ENCODE data around the gene ATAT1.

Gene ATAT1

DNA sequence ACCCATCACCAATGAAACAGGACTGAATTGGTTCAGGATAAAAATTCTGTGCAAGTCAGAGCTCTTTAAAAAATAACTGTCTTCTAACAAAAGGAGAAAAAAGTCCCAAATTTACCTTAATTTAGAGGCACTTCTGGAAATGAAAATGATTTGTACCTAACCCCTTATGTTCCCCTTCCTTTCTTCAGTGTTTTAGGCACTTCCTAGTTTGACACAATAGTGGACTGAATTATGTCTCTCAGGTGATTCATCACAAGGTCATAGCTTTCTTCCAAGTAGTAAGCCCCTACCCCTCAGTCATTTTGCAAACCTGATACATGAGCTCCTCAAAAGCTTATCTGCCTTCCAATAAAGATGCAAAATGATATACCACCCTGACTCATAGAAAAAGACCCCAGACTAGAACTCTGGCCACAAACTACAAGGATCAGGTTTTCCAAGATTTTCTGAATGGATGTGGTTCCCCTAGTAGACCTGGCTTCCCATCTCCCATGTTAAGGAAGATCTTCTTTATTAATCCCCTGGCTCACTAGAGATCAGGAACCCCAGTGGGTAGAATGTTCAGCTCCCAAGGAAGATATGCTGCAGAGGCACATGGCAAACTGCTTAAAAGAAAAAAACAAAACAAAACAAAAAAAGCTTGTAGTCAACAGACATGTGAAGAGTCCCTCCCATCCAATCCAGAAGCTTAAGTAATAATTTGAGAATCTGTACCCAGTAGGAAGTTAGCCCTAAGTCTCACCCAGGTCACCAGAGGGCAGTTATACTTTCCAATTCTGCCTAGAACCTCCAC, 13.2 kb upstream of the ATAT1 start:
- DNase-seq = no peak

DNA sequence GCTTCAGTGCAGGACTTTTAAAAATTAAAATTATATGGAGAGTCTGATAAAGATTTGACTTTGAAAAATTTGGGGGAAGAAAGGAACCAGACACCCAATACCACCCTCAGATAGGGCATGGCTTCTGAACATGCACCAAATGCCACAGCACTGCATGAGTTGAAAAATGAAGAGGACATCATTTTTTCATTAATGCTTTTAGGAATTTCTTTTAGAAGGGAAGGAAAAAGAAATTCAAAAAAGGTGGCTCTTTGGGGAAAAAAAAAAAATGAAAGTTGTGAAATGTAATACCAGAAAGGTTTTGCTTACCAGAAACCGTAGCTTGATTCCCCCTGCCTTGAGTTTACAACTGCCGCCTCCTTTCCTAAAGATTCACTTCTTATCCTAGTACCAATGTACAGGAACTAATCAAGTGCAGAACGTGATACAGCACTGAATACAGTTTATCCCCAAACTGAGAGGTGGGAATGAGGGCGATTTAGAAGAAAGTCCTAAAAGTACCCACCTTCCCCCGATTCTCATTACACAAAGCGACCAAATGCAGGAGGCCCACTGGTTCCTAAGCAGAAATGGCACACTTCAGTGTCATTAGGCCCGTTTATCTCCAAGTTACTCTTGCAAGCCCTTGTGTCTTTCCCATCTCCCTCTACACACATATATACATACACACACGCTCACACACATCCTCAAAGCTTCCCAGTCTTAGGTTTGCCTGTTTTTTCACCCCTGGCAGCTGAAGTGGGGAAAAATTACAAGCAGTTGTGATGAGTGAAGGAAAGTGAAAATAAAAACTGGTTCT, 12.4 kb upstream of the ATAT1 start:
- DNase-seq = no peak

DNA sequence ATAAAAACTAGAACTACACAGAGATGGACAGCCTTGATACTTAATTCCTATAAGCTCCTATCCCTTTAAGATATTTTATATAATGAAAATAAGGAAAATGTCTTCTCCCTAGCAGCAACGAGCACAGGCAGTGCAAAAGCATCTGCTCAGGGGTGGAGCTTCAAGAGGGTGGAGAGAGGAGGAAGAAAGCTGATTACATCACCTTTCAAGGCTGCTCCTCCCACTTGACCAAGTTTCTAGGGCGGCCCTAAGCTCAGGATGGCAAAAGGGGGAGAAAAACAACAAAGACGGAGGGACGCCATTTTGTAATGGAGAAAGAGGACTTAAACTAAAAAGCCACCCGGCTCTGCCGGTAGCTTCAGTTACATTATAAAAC, 11.8 kb upstream of the ATAT1 start:
- DNase-seq = peak; percentile 74

DNA sequence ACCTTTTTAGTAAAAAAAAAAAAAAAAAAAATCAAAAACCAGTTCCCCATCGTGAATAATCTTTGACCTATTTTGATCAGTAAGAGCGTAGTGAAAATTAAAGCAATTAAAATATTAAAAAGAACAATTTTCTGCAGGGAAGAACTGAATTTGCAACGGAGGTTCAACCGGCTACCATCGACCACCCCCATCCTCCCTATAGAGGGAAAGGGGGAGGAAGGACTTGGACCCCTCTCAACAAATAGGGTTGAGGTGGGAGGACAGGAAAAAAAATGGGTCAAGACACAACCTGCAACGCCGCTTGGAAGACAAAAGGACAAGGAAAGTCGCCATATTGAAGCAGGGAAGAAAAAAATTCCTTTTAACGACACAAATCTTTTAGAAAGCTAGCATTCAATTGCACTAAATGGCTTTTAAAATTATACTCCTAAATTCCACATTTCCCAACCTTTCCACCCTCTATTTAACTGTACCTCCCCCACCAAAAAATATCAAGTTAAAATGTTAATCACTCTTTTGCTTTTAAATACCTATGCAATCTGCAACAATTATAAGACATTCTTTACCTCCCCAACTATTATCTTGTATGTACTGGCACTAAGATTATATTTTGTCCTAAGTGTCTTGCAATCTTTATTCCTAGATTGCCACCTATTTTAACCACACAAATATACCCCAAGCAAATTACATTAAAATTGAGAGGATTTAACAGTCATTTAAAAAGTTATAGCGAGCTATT, 11.3 kb upstream of the ATAT1 start:
- DNase-seq = peak; percentile 16

DNA sequence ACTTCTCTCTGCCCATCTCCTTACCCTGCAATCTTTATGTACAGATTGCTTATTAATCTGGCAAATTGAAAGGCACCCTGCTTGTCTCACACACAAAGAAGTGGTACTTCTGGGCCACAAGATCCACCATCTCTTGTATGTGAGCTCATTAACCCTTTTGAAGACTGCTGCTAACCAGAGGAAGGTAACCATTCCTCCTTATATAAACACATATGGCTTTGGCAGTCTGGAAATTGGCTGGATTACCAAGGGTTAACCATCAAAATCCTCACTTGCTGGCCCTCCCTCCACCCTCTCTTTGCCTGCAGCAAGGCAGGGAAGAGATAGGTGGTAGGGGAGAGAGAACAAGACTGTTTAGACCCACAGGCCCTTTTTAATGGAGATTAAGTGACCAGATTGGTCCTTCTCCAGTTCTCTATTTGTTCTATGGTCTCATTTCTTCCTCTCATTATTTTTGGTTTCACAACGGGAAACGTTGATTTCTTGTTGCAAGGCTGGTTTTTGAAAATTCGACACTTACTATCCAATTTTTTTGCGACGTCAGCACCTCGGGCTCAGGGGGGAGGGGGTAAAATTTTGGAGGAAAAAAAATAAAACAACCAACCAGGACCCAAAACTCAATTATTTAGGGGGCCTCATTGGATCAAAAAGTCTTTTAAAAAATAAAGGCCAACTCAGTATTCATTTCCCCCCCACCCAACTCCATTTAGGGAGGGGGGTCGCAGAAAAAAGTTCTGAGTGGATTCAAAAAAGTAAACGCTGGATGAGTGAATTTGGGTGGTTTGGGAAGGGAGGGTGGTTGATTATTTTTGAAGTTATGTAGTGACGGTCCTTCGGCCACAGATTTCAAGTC, 10.5 kb upstream of the ATAT1 start:
- DNase-seq = peak; percentile 11

DNA sequence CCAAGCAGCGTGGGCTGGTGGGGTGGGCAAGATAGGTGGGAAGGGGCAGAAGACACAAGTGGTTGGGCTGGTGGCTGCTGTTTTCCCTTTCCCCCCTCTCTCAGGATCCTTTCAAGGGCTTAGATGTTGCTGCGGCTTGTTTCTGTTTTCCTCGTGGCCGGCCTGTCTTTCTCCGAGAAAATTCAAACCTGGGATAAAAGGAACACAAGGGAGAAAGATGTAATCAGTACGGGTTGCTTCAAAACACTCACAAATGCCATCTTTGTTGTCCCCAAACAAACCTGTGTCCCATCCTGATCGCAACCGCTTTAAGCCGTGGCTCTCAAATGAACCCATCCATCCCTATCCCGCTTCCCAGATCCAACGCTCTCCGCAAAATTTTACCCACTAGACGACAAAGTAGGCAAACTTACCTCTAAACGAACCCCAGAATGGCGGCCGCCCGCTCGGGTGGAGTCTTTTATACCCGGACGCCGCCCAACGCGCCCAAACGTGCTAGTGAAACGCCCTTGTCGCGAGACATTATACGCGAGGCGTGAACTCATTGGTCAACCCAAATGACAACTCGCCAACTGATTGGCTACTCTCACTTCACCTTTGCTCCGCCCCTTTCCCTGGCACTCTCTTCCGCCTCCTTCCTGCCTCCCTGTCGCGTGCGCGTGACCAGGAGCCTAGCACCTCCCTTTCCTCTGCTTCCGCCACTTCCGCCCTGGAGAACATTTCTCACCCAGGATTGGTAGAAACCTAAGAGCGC, 9.7 kb upstream of the ATAT1 start, which contains the start of gene PPP1R10:
Gene PPP1R10 (minus strand): TSS at position 433 of the 754 bp plus-strand sequence. CDS start 7,299 bp downstream, outside the sequence.
- DNase-seq = peak; percentile 97

DNA sequence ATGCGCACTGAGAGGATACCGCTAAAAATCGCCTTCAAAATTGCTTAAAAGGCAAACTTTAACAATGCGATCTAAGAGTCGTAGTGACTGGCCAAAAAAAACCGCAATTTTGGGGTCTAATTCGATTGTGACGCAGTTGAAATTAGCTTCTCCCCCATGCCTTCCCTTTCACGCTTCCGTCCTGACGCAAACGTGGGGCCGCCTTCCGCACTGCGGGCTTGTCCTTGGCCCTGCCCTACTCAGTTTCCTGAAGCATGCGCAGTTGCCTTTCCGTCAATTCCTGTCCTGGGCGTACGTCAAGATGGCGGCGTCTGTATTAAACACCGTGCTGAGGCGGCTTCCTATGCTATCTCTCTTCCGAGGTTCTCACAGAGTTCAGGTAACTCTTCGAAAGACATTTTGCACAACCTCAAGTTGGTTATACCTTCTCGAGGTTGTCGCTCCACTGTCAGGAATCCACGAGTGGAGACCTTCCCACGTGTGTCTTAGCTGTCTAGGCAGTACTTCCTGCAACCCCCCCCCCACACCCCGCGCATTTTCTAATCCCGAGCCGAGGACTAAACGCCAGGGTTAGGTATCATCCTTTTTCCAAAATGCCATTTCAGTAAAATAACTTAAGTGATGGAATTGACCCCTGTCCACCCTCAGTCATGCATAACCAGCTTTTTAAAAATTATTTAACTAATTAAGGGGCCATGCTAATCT, 9.0 kb upstream of the ATAT1 start, which contains the start of gene MRPS18B:
Gene MRPS18B (plus strand): TSS at position 276 of the 705 bp plus-strand sequence. CDS start 26 bp downstream, at position 302.
- peak; percentile 94 for DNase-seq

DNA sequence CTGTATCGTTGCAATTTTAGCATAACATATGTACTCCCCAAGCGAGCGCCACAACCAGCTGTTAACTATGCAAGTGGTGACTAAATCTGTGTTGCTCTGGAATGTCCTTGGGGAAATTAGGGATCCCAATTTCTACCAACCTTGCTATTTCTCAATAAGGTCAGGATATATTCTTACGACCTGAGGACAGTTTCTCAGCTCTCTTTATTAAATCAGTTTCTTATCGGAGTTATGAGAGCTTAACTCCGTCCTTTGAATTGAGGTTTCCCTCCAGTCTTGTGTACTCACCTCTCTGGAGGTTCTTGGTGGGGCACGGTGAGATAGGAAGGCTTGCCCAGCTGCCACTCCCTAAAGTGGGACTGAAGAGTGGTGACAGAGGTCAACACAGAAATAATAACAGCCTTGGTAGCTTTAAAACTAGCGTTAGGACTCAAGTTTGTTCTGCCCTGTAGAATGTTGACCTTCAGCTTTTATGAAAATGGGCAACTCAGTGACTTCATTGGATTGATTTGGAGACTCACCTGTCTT, 8.3 kb upstream of the ATAT1 start:
- no peak for DNase-seq

DNA sequence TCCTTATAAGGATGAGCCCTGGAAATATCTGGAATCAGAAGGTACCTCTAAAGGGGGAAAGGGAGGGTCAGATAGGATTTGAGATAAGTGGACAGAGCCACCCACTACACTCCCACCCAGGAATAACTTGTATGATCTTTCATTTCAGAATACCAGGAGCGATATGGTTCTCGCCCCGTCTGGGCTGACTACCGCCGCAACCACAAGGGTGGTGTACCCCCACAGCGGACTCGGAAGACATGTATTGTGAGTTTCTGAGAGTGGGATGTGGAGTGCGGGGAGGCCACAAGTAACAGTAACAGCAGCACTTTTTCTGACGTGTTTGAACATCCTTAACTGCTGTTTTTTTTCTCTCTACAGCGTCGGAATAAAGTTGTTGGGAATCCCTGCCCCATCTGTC, 7.1 kb upstream of the ATAT1 start:
- DNase-seq = no peak

DNA sequence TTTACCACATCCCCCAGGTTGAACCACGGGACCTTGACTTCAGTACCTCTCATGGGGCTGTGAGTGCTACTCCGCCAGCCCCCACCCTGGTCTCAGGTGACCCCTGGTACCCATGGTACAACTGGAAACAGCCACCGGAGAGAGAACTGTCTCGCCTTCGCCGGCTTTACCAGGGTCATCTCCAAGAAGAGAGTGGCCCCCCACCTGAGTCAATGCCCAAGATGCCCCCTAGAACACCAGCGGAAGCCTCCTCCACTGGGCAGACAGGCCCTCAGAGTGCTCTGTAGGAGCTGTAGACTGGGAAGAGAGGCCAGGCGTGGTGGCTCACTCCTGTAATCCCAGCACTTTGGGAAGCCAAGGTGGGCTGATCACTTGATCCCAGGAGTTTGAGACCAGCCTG, 1.2 kb upstream of the ATAT1 start:
- DNase-seq = no peak

DNA sequence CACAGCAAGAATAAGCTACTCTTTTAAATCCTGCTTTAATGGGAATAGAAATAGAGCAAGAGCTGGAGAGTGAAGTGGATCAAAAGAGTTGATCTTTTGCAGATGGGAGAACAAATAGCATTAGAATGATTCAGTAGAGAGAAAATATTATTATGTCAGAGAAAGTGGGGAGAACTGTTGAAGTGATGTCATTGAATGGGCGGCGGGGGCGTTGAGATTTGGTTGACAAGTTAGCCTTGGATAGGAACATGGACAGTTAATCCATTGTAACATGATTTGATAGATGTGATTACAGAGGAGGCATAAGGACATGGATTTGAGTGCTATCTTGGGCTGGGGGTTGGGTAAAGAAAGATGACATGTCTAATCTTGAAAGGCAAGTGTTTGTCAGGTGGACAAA, 9.2 kb downstream of the ATAT1 start:
- DNase-seq = no peak

DNA sequence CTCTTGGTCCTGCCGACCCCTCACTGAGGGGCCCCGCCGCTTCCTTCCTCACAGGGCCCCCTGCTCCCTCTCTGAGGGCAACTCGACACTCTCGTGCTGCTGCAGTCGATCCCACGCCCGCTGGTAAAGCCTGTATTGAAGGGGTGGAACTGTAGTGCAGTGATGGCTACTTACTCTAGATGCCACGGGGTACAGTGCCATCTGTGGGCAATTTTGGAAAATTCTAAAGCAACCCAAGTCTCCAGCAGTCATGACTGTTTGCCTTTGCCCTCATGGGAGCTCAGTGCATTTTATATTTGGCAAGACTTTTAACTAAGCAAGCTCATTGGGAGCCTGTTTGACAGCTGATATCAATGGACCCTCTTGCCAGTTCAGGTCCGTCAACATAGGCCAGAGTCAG, 13.8 kb downstream of the ATAT1 start:
- no peak for DNase-seq

DNA sequence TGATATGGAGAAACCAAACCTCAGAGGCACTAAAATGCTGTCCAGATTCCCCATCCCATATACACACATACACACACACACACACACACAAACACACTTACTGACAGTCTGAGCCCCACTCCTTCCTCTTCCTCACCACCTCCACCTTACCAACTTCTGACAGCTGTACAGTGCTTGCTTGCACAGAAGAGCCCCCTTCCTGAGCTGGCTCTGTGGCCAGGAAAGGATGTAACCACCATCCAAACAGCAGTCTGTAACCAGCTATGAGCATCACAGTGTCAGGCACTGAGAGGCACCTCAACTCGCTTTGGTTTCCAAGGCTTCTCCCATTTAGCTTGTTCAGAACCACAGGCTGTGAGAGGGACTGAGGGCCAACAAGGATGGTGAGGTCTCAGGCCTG, 14.4 kb downstream of the ATAT1 start:
- DNase-seq = no peak

DNA sequence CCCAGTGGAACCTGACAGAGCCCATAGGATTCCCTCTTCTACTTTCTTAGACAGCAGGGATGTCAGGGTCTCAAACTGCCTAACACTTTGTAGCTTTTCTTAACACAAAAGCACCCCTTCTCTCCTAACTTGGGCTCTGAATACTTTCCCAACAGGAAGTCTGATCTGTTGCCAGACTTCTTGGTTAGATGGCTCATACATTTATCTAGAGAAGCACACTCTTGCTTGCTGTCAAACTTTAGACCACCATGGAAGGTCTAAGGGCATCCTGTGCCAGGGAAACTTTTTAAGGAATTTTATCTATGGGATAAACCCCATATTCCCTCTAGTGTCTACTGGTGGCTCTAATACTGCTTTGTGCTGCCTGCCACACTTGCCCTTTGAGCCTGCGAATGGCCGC, 17.0 kb downstream of the ATAT1 start:
- no peak for DNase-seq

DNA sequence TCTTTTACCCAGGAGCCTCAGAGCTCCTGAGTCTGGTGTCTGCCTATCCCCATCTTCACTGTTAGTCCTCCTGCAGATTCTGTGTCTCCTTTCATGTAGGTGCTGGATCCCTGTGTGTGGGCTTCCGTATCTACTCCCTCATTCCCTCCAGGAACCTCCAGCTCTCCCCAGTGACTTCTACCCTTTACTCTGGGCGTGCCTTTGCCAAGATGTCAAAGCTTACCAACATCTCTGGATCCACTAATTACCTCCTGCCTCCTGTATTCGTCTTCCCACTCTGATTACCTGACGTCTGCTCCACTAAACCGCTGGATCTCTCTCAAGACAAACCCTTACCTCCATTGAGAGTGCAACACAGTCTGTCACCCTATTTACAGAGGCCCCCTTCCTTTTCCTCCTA, 18.1 kb downstream of the ATAT1 start:
- DNase-seq = no peak

DNA sequence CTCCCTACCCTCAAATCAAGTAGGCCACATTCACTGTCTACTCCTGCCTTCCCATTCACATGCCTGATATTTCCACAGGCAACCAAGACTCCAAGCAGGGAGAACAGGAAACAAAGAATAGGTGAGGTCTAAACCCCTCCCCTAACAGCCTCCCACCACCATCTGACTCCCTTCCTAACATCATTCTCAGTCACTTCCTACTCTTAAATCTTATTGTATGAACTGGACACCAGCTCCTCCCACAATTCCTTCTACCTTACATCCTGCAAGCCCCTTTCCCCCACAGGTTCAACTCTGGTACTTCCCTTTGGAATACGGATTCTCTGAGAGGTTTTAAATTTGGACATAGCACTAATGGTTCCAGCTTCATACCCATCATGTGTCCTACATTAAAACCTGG, 19.3 kb downstream of the ATAT1 start:
- no peak for DNase-seq

DNA sequence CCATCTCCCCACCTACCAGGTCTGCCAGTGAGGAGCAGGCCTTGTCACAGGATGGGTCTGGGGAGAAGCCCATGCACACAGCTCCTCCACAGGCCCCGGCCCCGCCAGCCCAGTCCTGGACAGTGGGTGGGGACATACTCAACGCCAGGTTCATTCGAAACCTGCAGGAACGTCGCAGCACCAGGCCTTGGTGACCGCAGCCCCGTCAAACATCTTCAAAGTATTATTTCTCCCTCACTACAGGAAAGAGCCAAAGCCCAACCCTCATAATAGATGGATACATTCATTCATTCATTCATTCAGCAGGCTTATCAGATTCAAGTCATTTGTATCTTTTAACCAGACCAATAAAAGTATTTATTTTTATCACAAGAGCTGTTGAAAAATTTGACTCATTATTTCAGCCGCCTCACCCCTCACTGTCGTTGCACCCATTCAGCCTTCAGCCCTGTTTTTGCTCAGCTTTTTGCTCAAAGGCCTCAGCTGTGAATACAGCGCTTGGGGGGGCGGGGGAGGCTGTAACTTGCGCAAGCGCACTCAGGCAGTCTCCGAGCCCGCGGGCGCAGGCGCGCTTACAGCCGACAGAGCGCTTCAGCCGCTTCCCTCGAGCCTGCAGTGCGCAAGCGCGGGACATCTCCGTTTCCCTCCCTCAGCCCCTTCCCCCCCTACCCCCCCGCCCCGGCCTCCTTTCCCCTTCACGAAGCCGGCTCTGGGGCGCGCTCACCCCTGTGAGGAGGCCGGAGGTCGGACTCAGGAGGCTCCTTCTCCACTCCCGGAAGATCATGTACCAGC, 20.0 kb downstream of the ATAT1 start, which contains the start of gene C6orf136:
Gene C6orf136 (plus strand): TSS at position 684 of the 792 bp plus-strand sequence. CDS start 99 bp downstream, at position 783.
- DNase-seq = peak; percentile 90

DNA sequence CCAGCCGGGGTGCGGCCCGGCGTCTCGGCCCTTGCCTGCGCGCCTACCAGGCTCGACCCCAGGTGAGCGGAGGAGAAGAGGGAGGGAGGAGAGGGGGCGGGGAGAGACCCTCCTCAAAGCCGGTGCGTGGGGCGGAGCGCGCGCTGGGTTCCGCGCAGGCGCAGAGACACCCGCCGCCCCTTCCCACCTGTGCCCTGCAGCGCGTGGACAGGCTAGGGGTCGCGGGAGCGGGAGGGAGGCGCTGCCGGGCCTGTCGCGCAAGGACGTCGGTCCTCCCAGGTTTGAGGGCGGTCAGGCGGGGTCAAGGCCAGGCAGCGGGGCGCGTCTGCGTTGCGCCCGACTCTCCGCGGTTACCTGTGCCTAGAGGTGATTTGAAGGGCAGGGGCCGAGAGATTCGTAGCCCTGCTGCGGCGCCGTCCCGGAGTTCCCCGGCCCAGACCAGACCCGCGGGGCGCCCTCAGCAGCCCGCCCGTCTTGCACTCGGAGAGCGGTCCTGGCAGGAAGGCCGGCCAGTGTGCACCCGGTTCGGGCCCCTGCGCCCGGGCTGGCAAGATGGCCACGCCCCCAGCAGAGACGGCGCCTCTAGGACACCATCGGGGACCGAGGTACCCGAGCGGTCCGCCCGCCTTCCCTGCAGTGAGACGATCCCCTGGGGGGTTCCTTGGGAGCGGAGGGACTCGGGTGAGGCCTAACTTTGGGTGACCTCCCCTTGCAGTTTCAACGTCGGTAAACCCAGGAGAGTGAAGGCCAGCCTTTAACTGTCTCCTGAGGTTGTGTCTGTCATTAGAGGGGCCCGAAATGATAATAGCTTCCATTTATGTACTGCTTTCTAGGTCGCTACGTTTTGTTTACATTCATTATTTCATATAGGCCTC, 20.8 kb downstream of the ATAT1 start:
- peak; percentile 69 for DNase-seq

DNA sequence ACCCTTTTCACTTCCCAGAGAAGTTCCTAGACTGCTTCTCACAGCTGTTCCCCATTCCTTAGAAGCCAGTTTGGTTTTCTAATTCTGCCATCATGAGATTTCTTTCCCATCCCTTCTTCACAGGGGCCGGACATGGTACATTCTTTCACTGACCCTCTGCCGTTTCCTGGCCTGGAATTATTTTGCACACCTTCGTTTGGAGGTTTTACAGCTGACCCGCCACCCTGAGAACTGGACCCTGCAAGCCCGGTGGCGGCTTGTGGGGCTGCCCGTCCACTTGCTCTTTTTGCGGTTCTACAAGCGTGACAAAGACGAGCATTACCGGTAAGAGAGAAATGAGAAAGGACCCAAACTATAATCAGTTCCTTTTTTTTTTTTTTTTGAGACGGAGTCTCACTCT, 24.5 kb downstream of the ATAT1 start:
- no peak for DNase-seq

All from effector CD8-positive, alpha-beta T cell (primary cell).